Gastroesophageal sphincter (tissue), 4 donors: ENCODE measurements around the gene HPCAL1. TPM values are rescaled to one million over a fixed set of nuclear protein-coding genes. Genes with fewer than 3 reads are reported as not detected.

Experiments used
- ATAC-seq: fragments of 150-250 bp; one replicate; pipeline ENCODE4 v1.9.1; 2016; ENCODE audit warnings: mild to moderate bottlenecking, moderate library complexity
- H3K27ac ChIP-seq, 4 donors: fragments of 200-600 bp; sonication (generic) in 3 of 4; 1 replicate in 3 of 4; 2 replicates in 1 of 4; pipeline ENCODE4 v1.5.1; 2016 to 2019
- H3K27me3 ChIP-seq: fragments of 200-600 bp; sonication (generic); one replicate; pipeline ENCODE4 v1.5.1; 2019
- H3K36me3 ChIP-seq, 2 donors: fragments of 200-600 bp; sonication (generic); one replicate each; pipeline ENCODE4 v1.5.1; 2019; ENCODE audit warnings: control low read depth in 1 of 2
- H3K4me1 ChIP-seq, 3 donors: fragments of 200-600 bp; sonication (generic); 1 replicate in 2 of 3; 2 replicates in 1 of 3; pipeline ENCODE4 v1.5.1; 2016 to 2019; ENCODE audit warnings: control low read depth in 2 of 3
- H3K4me3 ChIP-seq, 2 donors: fragments of 200-600 bp; sonication (generic); one replicate each; pipeline ENCODE4 v1.5.1; 2019; ENCODE audit warnings: mild to moderate bottlenecking in 1 of 2, moderate library complexity in 1 of 2
- H3K9me3 ChIP-seq, 3 donors: fragments of 200-600 bp; sonication (generic); one replicate each; pipeline ENCODE4 v1.5.1; 2017 to 2019; ENCODE audit warnings: control low read depth in 2 of 3
- EP300 ChIP-seq: sonication (generic); formaldehyde crosslinking; IDR thresholded peaks from one replicate; pipeline ENCODE4 v1.6.1; 2017; ENCODE audit warnings: antibody characterized with exemption, mild to moderate bottlenecking
- POLR2A ChIP-seq, 2 donors: fragments of 450-650 bp; IDR thresholded peaks; one replicate each; pipeline ENCODE4 v1.6.1; 2017; ENCODE audit warnings: antibody characterized with exemption in 2 of 2, mild to moderate bottlenecking in 2 of 2, moderate library complexity in 1 of 2
- POLR2AphosphoS5 ChIP-seq: sonication (generic); formaldehyde crosslinking; IDR thresholded peaks from one replicate; pipeline ENCODE4 v1.6.1; 2017; ENCODE audit warnings: antibody characterized with exemption
- WGBS, 2 donors: methylation state at CpG; one replicate each; pipeline ENCODE4 v1.1.5; 2018; ENCODE audit warnings: low coverage in 1 of 2; 5-methylcytosine and 5-hydroxymethylcytosine counted together
- total RNA-seq, 4 donors: library from RNA; depleted of rRNA; stranded (reverse); fragments of >200 nt; gene quantifications; one replicate each; pipeline ENCODE4 v1.1.0, GENCODE V29; 2016
- TF ChIP-seq, protein P1 (sequence below), 4 experiments: fragments of 200-600 bp in 2 of 4; fragments of 450-650 bp in 2 of 4; sonication (generic) in 1 of 4; IDR thresholded peaks; one replicate each; pipeline ENCODE4 v1.5.1; 2017 to 2019; ENCODE audit warnings: antibody characterized with exemption in 4 of 4, mild to moderate bottlenecking in 2 of 4, moderate library complexity in 2 of 4

HPCAL1 gene
- total RNA-seq, 4 donors from 2014 or later, result 17.0 to 42.1 (median 29.8) TPM

DNA sequence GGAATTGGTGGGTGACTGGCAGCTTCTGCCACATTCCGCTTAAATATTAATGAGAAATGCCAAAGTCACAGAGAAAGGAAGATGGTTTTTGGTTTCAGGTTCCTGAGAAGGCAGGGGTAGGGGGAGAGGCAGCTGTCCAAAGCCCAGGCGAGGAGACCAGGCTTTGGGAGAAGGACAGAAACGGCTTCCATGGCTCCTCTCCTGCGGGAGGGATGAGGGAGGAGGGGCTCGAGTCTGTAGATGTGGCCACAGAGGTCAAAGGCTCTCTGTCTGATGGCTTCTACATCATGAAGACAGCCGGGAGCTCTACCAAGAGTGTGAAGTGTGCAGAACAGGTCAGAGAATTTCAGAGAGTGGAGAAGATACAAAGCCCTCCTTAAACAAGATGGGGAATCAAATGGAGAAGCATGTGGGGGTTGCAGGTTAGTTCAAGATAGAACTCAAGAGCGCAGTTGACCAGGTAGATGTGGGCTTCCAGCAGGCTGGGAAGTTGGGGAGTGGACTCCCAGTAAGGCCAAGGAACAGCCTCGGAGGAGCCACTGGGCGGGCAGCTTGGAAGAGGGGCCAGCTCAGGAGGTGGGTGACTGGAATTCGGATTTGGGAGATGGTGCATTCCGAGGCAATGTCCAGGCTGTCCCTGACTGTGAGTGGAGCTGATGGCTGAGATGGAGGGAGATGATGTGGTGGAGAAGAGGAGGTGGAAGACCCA lies 23.8 kb upstream of the HPCAL1 start:
- TF ChIP-seq EP300 (no peak), POLR2AphosphoS5 (no peak), POLR2A (IDR thresholded peaks at IDR 0.05) (no peak)
- TF ChIP-seq, protein P1, sequence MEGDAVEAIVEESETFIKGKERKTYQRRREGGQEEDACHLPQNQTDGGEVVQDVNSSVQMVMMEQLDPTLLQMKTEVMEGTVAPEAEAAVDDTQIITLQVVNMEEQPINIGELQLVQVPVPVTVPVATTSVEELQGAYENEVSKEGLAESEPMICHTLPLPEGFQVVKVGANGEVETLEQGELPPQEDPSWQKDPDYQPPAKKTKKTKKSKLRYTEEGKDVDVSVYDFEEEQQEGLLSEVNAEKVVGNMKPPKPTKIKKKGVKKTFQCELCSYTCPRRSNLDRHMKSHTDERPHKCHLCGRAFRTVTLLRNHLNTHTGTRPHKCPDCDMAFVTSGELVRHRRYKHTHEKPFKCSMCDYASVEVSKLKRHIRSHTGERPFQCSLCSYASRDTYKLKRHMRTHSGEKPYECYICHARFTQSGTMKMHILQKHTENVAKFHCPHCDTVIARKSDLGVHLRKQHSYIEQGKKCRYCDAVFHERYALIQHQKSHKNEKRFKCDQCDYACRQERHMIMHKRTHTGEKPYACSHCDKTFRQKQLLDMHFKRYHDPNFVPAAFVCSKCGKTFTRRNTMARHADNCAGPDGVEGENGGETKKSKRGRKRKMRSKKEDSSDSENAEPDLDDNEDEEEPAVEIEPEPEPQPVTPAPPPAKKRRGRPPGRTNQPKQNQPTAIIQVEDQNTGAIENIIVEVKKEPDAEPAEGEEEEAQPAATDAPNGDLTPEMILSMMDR (IDR thresholded peaks at IDR 0.05), result no peak
- no peak overlapping the region for H3K4me3 ChIP-seq
- ATAC-seq, result no peak
- no peaks in the 10 kb centered on the region for H3K27me3 ChIP-seq
- H3K9me3 ChIP-seq, result no peaks in the 10 kb centered on the region
- H3K36me3 ChIP-seq, result no peaks in the 10 kb centered on the region
- H3K4me1 ChIP-seq, result peaks cover 0 to 9% (median 0%) of the 10 kb centered on the region in 3 donors
- WGBS, 2 donors, result 73 to 75% methylated on average over 7 to 11 of the region's 11 CpGs
- H3K27ac ChIP-seq, result peak overlapping the region in 1 of 4 donors; percentile 40

- no peak overlapping the region for H3K27ac ChIP-seq
- H3K9me3 ChIP-seq, result no peaks in the 10 kb centered on the region
- TF ChIP-seq POLR2A (IDR thresholded peaks at IDR 0.05) (no peak), EP300 (no peak), POLR2AphosphoS5 (no peak)
- TF ChIP-seq, protein P1 (IDR thresholded peaks at IDR 0.05), result no peak
- no peaks in the 10 kb centered on the region for H3K27me3 ChIP-seq
- no peaks in the 10 kb centered on the region for H3K36me3 ChIP-seq
- ATAC-seq, result no peak
- H3K4me3 ChIP-seq, result no peak overlapping the region
- 60 to 73% methylated on average over 1 to 11 of the region's 11 CpGs for WGBS, 2 donors
- peaks cover 0 to 9% (median 0%) of the 10 kb centered on the region in 3 donors for H3K4me1 ChIP-seq
Observed at GRCh38 chr2:10279472-10279870, 23.2 kb upstream of the HPCAL1 start.

GRCh38 chr2:10279946-10280463 lies 22.7 kb upstream of the HPCAL1 start:
- no peak for ATAC-seq
- no peaks in the 10 kb centered on the region for H3K9me3 ChIP-seq
- WGBS, 2 donors, result 86 to 90% methylated on average over 7 to 10 of the region's 12 CpGs
- H3K36me3 ChIP-seq, result no peaks in the 10 kb centered on the region
- no peak overlapping the region for H3K27ac ChIP-seq
- no peaks in the 10 kb centered on the region for H3K27me3 ChIP-seq
- TF ChIP-seq EP300 (no peak), POLR2AphosphoS5 (no peak)
- H3K4me3 ChIP-seq, result no peak overlapping the region
- H3K4me1 ChIP-seq, result peaks cover 0 to 14% (median 4%) of the 10 kb centered on the region in 3 donors

DNA sequence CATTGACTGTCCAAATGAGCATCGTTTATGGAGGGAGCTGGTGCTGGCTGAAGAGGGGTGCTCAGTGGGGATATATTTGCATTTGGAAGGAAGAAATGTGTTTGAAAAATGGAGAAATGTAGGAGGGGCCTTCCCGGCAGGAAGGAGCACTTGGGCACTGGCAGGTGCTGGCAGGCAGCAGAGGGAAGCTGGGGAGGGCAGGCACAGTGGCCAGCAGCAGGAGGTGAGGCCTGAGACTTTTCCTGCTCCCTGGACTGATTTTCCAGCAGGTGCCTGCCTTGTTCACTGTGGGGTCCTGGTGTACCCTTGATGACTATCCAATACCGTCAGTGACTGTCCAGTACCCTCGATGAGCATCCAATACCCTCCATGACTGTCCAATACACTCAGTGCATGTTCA lies 20.8 kb upstream of the HPCAL1 start:
- no peak for ATAC-seq
- 90 to 100% methylated on average over 1 to 2 of the region's 4 CpGs for WGBS, 2 donors
- H3K27ac ChIP-seq, result no peak overlapping the region
- H3K4me3 ChIP-seq, result no peak overlapping the region
- no peaks in the 10 kb centered on the region for H3K27me3 ChIP-seq
- H3K9me3 ChIP-seq, result no peaks in the 10 kb centered on the region
- peaks cover 0 to 33% (median 17%) of the 10 kb centered on the region in 3 donors for H3K4me1 ChIP-seq
- no peaks in the 10 kb centered on the region for H3K36me3 ChIP-seq
- TF ChIP-seq EP300 (no peak), POLR2AphosphoS5 (no peak)

DNA sequence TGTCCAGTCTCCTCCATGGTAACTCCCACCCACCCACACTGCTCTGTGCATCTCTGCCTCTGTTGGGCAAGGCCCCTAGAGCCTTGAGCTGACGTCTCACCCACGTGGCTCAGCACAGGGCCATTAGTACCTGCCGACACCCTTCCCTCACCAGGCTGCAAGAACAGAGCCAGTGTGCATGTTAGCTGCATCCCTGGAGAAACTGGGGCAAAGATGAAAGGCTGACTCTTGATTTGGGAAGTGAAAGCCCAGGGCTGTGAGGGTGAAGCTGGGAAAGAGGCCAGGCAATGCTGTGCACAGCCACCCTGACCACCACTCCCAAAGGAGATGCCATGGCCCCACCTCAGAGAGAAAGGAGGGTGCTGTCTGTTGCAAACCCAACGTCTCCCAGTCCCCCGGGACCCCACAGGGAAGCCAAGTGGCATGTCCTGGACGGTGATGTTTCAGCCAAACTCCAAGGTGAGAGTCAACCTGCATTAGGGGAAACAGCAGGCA lies 20.0 kb upstream of the HPCAL1 start:
- Histone ChIP-seq H3K4me1 (peaks cover 0 to 34% (median 17%) of the 10 kb centered on the region in 3 donors), H3K9me3 (no peaks in the 10 kb centered on the region), H3K27me3 (no peaks in the 10 kb centered on the region), H3K27ac (peak overlapping the region in 1 of 4 donors; percentile 60), H3K36me3 (no peaks in the 10 kb centered on the region), H3K4me3 (no peak overlapping the region)
- 100% methylated on average over 1 of the region's 6 CpGs; no CpG with 5 or more reads in 1 of the 2 donors for WGBS, 2 donors
- TF ChIP-seq POLR2A (IDR thresholded peaks at IDR 0.05), result no peak
- no peak for TF ChIP-seq POLR2AphosphoS5
- no peak for TF ChIP-seq EP300
- TF ChIP-seq, protein P1 (IDR thresholded peaks at IDR 0.05), result no peak
- ATAC-seq, result no peak
